OCI-LY3 (cell line): ENCODE data around the gene ABI3BP.
"Not testable (repeated sequence)": the region's sequence is repeated elsewhere in the genome, so short reads cannot be mapped to it uniquely, and the experiment has no call there.

ENCODE experiments used
- CTCF ChIP-seq: fragments of 200-600, 300-600 bp; sonication (generic); IDR thresholded peaks from 2 replicates; pipeline ENCODE4 v1.5.1; 2014; ENCODE audit warnings: antibody characterized with exemption, low read length, low read depth
- EZH2phosphoT487 ChIP-seq: fragments of 200-600 bp; shearing (Covaris generic); IDR thresholded peaks from 2 replicates; pipeline ENCODE4 v1.6.1; 2018; ENCODE audit warnings: antibody characterized with exemption, mixed run types, low read depth

DNA sequence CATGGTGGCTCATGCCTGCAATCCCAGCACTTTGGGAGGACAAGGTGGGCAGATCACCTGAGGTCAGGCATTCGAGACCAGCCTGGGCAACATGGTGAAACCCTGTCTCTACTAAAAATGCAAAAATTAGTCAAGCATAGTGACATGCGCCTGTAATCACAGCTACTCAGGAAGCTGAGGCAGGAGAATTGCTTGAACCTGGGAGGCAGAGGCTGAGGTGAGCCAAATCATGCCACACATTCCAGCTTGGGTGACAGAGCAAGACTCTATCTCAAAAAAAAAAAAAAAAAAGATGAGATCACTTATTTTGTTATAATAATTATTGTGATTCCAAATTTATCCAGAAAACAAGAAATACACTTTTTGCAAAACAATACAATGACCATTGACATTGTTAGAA lies 47.1 kb downstream of the ABI3BP start:
- TF ChIP-seq CTCF, EZH2phosphoT487: not testable (repeated sequence)
